ENCODE measurements around the gene PRRX2.

- TF ChIP-seq CTCF (IDR thresholded peaks at IDR 0.05; ENCODE audit: low read length): no peak
- no peak for TF ChIP-seq EZH2 (IDR thresholded peaks at IDR 0.05; ENCODE audit: borderline replicate concordance, low read length)
Observed at GRCh38 chr9:129695870-129696269, 30.4 kb downstream of the PRRX2 start.

All from OCI-LY1 (cell line).